GM20000 (cell line): ENCODE measurements around the gene TUBA4B.

Source experiments
- DNase-seq: peaks from one replicate; pipeline ENCODE4 v3.0.0; 2012; ENCODE audit warnings: low spot score
- CTCF ChIP-seq: IDR thresholded peaks from 2 replicates; pipeline ENCODE4 v1.5.1; 2012; ENCODE audit warnings: mild to moderate bottlenecking, control low read depth; ENCODE audit errors: extremely low read depth, missing control alignments

TUBA4B gene

DNA sequence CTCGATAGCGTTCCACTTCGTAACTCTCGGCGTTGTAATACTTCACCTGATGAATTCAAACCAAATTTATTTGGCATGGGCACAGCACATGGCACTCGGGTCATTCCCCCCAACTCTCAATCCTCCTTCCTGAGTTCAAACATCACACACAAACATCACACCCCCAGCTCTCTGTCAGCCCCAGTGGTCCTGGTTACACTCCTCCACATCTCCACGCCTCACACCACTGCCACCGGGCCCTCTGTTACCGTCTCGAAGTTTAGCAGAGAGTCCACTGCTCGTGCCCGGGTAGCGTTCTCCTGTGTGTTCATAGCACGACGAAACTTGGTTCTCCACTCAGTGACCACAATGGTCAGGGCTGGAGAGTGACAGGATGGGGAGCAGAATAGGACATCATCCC, 38.9 kb upstream of the TUBA4B start:
- no peak for DNase-seq
- TF ChIP-seq CTCF = no peak

DNA sequence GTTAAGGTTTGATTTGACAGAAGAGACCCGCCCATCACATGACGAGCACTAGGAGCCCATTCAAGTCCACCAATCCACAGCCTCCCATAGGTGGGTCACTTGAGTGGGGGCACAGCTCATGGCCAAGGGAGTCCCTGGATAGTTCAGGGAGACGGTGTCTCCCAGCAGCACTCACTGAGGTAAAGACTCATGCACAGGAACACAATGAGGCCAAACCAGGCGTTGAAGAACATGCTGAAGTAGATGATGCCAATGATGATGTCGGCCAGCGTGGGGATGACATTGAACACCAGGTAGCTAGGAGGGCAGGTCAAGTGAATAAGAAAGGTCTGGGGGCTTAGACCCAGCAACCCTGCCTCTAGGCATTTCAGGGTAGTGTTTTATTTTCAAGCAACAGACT, 38.3 kb upstream of the TUBA4B start:
- TF ChIP-seq CTCF = no peak
- DNase-seq = no peak

DNA sequence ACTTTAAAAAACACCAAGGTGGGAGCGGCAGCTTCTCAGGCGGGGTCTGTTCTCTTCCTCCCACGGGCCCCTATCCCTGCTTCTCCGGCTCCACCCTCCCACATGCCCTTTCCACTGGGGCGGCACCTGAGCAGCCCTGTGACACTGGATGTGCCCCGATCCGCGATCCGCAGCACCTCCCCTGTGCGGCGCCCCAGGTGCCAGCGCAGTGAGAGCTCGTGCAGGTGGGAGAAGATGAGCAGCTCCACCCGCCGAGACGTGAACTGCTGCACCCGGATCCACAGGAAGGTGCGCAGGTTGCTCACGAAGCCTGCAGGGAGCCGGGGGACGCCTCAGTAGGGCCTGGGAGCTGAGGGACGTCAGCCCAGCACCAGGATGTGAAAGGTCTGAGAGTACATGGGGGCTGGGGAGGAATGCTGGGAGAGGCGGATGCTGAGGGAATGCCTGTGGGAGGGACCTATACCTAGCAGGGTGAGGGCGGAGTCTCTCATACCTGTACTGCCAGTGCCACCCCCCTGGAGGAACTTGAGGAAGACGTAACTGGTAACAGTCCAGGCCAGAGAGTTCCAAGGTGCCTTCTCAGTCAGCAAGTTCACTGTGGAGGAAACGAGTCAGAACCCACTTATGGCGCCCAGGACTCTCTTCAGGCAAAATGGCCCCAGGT, 37.0 kb upstream of the TUBA4B start:
- no peak for DNase-seq
- TF ChIP-seq CTCF = no peak

GRCh38 chr2:219216535-219216915, 36.5 kb upstream of the TUBA4B start:
- DNase-seq = no peak
- TF ChIP-seq CTCF = no peak

DNA sequence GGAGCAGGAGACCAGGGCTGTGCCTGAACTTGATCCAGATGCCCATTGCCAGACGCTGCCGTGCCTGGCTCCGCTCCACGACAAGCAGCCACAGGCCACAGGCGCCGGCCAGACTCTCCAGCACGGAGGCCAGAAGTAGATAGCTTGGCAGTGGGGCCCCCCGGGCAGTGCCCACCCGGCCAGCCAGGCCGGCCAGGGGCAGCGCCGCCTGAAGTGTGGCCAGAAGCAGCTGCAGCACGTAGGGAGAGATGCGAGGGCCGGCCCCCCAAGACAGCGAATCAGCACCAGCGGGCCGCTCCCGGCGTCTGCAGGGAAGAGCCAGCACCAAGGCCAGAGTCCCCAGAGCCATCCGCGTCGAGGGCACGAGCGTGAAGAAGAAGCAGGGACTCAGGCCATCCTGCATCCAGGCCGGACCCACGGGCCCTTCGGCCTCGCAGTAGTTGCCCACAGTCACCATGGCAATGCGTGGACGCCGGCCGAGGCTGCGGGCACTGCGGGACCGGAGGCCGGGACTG, 34.8 kb upstream of the TUBA4B start:
- peak; percentile 61 for DNase-seq
- no peak for TF ChIP-seq CTCF

DNA sequence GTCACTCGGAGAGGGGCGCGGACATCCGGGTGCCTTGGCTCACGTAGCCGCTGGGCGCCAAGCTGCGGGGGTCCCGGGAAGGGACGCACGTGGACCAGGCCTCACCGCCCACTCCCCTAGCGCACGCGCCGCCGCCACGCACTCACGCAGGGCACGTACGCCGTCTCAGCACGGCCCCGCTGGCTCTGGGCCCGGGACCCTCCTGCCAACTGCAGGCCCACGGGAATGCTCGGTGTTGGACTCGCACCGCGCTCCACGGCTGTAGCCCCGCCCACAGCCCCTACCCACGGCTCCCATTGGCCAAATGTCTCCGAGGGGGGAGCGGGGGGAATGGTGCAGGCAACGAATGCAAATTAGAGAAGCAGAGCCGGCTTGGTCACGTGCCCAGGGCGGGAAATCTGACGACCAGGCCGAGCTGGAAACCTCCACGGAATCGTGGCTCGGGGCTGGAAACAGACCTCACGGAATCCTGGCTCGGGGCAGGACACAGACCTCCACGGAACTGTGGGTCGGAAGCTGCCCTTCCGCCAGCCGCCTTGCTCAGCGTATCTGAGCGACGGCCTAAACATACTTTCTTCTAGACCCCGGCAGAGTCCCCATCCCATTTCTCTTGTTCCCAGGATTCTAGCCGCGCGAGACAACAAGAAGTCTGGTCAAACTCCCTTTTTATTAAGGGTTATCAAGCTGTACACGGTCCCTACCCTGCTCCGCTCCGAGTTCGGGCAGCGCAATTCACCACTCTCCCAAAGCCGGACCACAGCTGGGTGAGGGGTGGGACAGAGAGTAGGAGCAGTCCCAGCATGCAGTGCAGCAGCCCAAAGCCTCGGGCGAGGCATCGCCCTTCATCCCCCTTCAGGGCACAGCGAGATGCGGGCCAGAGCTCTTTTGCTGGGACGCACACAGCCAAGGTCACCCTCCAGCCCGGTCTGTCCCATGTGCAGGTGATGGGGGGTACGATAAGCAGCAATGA, 34.0 kb upstream of the TUBA4B start, which contains the start of gene ABCB6:
Gene ABCB6, minus strand, starts transcription at position 227 of the 970 bp plus-strand sequence. CDS start 285 bp downstream, outside the sequence.
- TF ChIP-seq CTCF = no peak

More for the DNA sequence above, 34.0 kb upstream of the TUBA4B start, which contains the start of gene ABCB6:
- peak; percentile 94 for DNase-seq
